Limb (tissue), 2 donors: ENCODE measurements around the gene C9orf85.
"Not testable (repeated sequence)": the region's sequence is repeated elsewhere in the genome, so short reads cannot be mapped to it uniquely, and the experiment has no call there.

Experiments
- DNase-seq, 2 donors: peaks; one replicate each; pipeline ENCODE4 v3.0.0-alpha.2; 2016; ENCODE audit errors: extremely low spot score in 2 of 2

The C9orf85 gene

GRCh38 chr9:71911061-71911907 lies at the start of gene C9orf85, which contains the start of gene ABHD17B:
C9orf85 (plus strand) TSS chr9:71911639; CDS start chr9:71911735, 96 bp downstream.
ABHD17B (minus strand) TSS chr9:71911193; CDS start chr9:71875080, 36,113 bp downstream.
- peak; percentile 98 to 99 for DNase-seq

- DNase-seq: peak in 1 of 2 donors; percentile 10
These were observed 47.8 kb upstream of the C9orf85 start for GRCh38 chr9:71863631-71864030.

- DNase-seq: no peak
These were observed 36.1 kb upstream of the C9orf85 start for GRCh38 chr9:71875345-71875744.

- DNase-seq: no peak
These were observed 35.3 kb upstream of the C9orf85 start for GRCh38 chr9:71876106-71876505.

- no peak for DNase-seq
These were observed 34.6 kb upstream of the C9orf85 start for GRCh38 chr9:71876829-71877228.

GRCh38 chr9:71878327-71879274 lies 32.8 kb upstream of the C9orf85 start:
- no peak for DNase-seq

- no peak for DNase-seq
These were observed 31.7 kb upstream of the C9orf85 start for GRCh38 chr9:71879644-71880174.

GRCh38 chr9:71884005-71884404 lies 27.4 kb upstream of the C9orf85 start:
- DNase-seq: no peak

GRCh38 chr9:71885467-71885866 lies 26.0 kb upstream of the C9orf85 start:
- no peak for DNase-seq

- no peak for DNase-seq
These were observed 25.4 kb upstream of the C9orf85 start for GRCh38 chr9:71886015-71886414.

- no peak for DNase-seq
These were observed 24.9 kb upstream of the C9orf85 start for GRCh38 chr9:71886541-71886940.

- DNase-seq: no peak
These were observed 24.1 kb upstream of the C9orf85 start for GRCh38 chr9:71887362-71887761.

GRCh38 chr9:71890042-71890679 lies 21.3 kb upstream of the C9orf85 start:
- no peak for DNase-seq

GRCh38 chr9:71891557-71892189 lies 19.8 kb upstream of the C9orf85 start:
- DNase-seq: no peak

GRCh38 chr9:71895117-71895516 lies 16.3 kb upstream of the C9orf85 start:
- DNase-seq: no peak

GRCh38 chr9:71895955-71896354 lies 15.5 kb upstream of the C9orf85 start:
- DNase-seq: no peak

- no peak for DNase-seq
These were observed 14.7 kb upstream of the C9orf85 start for GRCh38 chr9:71896761-71897160.

GRCh38 chr9:71897577-71897976 lies 13.9 kb upstream of the C9orf85 start:
- no peak for DNase-seq

- DNase-seq: not testable (repeated sequence)
These were observed 12.7 kb upstream of the C9orf85 start for GRCh38 chr9:71898756-71899155.

- DNase-seq: no peak
These were observed 9.5 kb upstream of the C9orf85 start for GRCh38 chr9:71901695-71902597.
